HFFc6 (cell line): Measurements from ENCODE around the gene KPNB1. TPM values are rescaled to one million over a fixed set of nuclear protein-coding genes. Genes with fewer than 3 reads are reported as not detected.

Source experiments
- DNase-seq: peaks from one replicate; pipeline ENCODE4 v3.0.0-alpha.2; 2018
- H3K27ac Mint-ChIP-seq: 2 replicates; pipeline ENCODE4 v1.8.0; 2020; ENCODE audit warnings: mild to moderate bottlenecking, mixed read lengths
- H3K27me3 Mint-ChIP-seq: 2 replicates; pipeline ENCODE4 v1.8.0; 2021; ENCODE audit warnings: mild to moderate bottlenecking, moderate library complexity, mixed read lengths; ENCODE audit not compliant: insufficient read depth
- H3K36me3 Mint-ChIP-seq: 2 replicates; pipeline ENCODE4 v1.8.0; 2021; ENCODE audit warnings: low read depth, mixed read lengths
- H3K4me1 Mint-ChIP-seq: 2 replicates; pipeline ENCODE4 v1.8.0; 2020; ENCODE audit warnings: low read depth, mixed read lengths
- H3K4me3 Mint-ChIP-seq: 2 replicates; pipeline ENCODE4 v1.8.0; 2020; ENCODE audit warnings: mild to moderate bottlenecking, moderate library complexity, mixed read lengths
- H3K9me3 Mint-ChIP-seq: 2 replicates; pipeline ENCODE4 v1.8.0; 2020; ENCODE audit warnings: mild to moderate bottlenecking, mixed read lengths
- total RNA-seq, 6 experiments: library from RNA; stranded (reverse); fragmentation: NEBNext Ultra II Directional; extraction: Animal tissue kit (Norgen Biotek cat#: 25700); gene quantifications; 2 replicates in 1 of 6; 3 replicates in 5 of 6; pipeline ENCODE4 v1.2.3, GENCODE V29; 2021
- TF ChIP-seq, protein P1 (sequence below): fragments of 200-600 bp; sonication (generic); IDR thresholded peaks from 2 replicates; pipeline ENCODE4 v1.5.0; 2021; ENCODE audit warnings: antibody characterized with exemption, mild to moderate bottlenecking

Gene KPNB1
- total RNA-seq, 6 experiments from 2014 or later, result 439 to 580 (median 549) TPM

DNA sequence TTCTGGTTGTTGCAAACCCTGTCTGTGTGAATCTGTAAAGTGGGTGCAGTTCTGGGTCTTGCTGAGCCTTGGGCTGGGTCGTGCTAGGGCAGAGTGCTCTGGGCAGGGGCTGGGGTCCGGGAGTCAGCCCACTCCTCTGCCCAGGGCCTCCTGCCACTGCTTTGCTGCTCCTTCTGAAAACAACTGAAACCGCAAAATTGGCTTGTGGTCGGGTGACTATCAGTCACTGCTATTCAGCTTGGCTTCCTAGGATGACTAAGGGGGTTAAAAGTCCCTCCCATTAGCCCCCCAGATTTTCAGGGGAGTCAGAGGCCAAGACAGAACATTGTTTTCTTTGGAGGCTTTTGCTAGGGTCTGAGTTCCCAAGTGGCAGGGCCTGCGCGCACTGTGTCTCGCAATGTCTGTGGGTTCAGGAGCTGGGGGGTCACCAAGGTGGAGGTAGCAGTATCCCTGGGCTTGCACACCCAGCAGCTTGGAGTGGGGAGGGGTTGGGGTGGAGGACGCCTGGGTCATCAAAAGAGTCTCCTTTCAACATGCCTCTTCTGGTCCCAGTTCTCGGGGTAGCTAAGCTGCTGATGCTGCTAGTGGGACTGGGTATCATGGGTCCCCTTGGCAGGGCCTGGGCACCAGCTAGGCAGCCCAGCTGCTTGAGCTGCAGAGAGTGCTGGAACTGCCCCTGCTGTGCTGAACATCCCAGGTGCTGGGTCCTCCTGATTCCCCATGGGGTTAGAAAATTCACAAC, 69.9 kb downstream of the KPNB1 start:
- peaks cover 70% of the 10 kb centered on the region for H3K27me3 Mint-ChIP-seq
- peaks cover 52% of the 10 kb centered on the region for H3K4me1 Mint-ChIP-seq
- DNase-seq, result peak; percentile 81
- H3K27ac Mint-ChIP-seq, result peak overlapping the region; percentile 54
- H3K36me3 Mint-ChIP-seq, result no peaks in the 10 kb centered on the region
- TF ChIP-seq, protein P1, sequence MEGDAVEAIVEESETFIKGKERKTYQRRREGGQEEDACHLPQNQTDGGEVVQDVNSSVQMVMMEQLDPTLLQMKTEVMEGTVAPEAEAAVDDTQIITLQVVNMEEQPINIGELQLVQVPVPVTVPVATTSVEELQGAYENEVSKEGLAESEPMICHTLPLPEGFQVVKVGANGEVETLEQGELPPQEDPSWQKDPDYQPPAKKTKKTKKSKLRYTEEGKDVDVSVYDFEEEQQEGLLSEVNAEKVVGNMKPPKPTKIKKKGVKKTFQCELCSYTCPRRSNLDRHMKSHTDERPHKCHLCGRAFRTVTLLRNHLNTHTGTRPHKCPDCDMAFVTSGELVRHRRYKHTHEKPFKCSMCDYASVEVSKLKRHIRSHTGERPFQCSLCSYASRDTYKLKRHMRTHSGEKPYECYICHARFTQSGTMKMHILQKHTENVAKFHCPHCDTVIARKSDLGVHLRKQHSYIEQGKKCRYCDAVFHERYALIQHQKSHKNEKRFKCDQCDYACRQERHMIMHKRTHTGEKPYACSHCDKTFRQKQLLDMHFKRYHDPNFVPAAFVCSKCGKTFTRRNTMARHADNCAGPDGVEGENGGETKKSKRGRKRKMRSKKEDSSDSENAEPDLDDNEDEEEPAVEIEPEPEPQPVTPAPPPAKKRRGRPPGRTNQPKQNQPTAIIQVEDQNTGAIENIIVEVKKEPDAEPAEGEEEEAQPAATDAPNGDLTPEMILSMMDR, result no peak
- H3K4me3 Mint-ChIP-seq, result peak overlapping the region; percentile 43
- H3K9me3 Mint-ChIP-seq, result no peaks in the 10 kb centered on the region

DNA sequence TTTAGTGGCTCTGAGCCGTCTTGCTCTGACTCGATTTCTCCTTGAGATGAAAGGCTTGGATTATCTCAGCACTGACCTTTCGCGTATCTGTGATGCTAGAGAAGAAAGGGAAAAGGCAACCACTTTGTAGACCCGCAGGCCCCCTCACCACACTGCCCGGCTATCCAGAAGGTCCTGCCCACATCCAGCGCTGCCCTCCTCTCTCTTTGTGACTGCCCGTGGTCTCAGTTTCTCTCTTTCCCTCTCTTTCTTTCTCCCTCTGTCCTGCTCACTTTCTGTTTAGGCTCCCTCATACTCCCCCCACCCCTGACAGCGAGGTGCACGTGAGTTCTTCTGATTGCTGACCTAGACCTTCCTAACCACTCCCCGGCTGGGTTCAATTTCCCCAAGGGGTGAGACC, 70.5 kb downstream of the KPNB1 start:
- H3K4me3 Mint-ChIP-seq, result peak overlapping the region; percentile 43
- H3K27ac Mint-ChIP-seq, result no peak overlapping the region
- H3K9me3 Mint-ChIP-seq, result no peaks in the 10 kb centered on the region
- H3K27me3 Mint-ChIP-seq, result peaks cover 71% of the 10 kb centered on the region
- no peaks in the 10 kb centered on the region for H3K36me3 Mint-ChIP-seq
- DNase-seq, result no peak
- TF ChIP-seq, protein P1, result no peak
- H3K4me1 Mint-ChIP-seq, result peaks cover 52% of the 10 kb centered on the region

DNA sequence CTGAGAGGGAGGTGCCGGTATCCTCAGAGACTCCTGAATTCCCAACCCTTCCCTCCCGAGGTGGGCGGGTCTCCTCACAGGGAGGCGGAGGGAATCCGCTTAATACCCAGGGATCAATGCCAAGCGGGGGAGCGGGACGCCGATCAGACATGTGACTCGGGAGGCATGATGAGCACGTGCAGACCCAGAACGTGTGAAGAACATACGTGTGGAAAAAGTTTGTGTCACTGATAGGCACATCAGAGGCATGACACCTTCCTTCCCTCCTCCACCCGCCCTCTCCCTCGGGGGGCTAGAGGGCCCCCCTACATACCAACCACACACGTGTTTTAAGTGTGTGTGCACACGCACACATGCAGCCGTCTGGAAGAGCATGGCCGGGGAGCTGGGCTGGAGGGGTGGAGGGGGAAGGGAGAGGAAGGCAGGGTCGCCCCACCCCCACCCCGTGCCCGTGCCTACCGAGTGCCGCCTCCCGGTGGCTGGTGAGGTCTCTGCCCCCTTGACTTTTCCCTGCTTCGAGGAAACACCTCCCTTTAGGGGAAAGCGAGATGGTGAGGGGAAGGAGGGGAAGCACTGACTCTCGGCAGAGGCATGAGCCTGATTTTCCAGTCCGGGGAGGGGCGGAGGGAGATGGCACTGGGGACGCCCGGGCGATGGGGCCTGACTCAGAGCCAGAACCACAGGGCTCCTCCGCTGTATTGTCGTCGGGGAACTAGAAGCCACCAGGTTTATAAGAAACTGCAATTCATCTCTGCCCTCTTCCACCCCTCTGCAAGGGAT, 71.2 kb downstream of the KPNB1 start:
- DNase-seq, result peak; percentile 49
- Mint-ChIP-seq H3K4me1 (peaks cover 52% of the 10 kb centered on the region), H3K27me3 (peaks cover 68% of the 10 kb centered on the region), H3K36me3 (no peaks in the 10 kb centered on the region), H3K9me3 (no peaks in the 10 kb centered on the region), H3K27ac (no peak overlapping the region), H3K4me3 (peak overlapping the region; percentile 43; the same call in 1 of the 2 replicates)
- TF ChIP-seq, protein P1, result no peak

DNA sequence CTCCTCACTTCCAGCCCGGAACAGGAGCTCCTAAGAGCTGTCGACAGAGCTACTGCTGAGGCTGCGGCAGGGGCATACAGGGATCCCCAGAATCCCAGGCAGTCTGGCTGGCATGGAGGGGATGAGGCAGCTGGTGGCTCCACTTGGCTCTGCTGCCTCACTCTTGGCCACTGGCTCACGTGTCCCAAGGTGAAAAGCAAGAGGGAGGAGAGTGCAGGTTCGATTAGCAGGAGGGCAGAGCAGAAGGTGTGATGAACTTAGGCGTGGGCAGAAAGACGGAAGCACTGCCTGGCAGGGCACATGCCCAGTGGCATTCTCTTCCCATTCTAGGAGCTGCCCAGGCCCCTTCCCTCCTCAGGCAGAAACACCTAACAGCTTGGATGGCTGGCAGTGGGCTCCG, 72.0 kb downstream of the KPNB1 start:
- Mint-ChIP-seq H3K27me3 (peaks cover 67% of the 10 kb centered on the region), H3K4me1 (peaks cover 51% of the 10 kb centered on the region), H3K9me3 (no peaks in the 10 kb centered on the region), H3K27ac (no peak overlapping the region), H3K4me3 (no peak overlapping the region), H3K36me3 (no peaks in the 10 kb centered on the region)
- TF ChIP-seq, protein P1, result no peak
- DNase-seq, result no peak

DNA sequence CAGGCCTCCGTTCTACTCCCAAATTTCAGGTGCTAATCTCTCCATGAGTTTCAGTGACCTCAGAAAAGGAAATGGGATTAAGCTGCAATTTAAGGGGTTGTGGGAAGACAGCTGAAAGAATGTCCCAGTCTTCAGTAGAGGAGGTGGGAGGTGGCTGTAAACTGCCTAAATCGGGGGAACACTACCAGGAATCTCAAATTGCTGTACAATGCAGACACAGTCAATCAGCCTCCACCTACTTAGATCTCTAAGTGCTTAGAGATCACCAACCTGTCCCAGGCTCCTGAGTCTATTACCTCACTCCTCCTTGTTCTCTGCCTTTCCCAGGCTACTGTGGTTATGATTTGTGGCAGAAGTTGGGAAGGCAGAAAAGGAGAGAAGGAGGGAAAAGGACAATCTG, 75.0 kb downstream of the KPNB1 start:
- H3K4me3 Mint-ChIP-seq, result no peak overlapping the region
- H3K36me3 Mint-ChIP-seq, result no peaks in the 10 kb centered on the region
- DNase-seq, result no peak
- H3K27ac Mint-ChIP-seq, result no peak overlapping the region
- H3K27me3 Mint-ChIP-seq, result peaks cover 70% of the 10 kb centered on the region
- H3K4me1 Mint-ChIP-seq, result peaks cover 21% of the 10 kb centered on the region
- no peaks in the 10 kb centered on the region for H3K9me3 Mint-ChIP-seq
- TF ChIP-seq, protein P1, result no peak
